ENCODE measurements around the gene RMDN3.

The RMDN3 gene

DNA sequence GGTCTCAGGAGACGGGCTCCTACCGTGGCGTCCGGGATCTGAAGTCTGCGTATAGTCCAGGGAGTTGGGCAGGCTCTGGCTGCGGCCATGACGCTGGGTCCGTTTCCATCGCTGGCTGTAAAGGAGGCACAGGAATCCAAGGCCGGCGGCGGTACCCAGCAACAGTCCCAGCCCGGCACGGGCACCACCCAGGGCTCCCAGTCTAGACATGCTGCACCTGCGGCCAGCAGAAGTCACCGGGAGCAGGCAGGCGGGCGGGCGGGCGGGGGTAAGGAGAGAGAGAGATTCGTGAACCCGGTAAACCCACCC lies 526 bp downstream of the RMDN3 start:
- in situ Hi-C loops (cut with MboI; ENCODE audit: low pct_unique_long_range_greater_than_20kb, low sequenced_read_pairs, unreplicated experiment), result no loop called here
- no peak for DNase-seq (ENCODE audit: low spot score)
- TF ChIP-seq, protein P1, sequence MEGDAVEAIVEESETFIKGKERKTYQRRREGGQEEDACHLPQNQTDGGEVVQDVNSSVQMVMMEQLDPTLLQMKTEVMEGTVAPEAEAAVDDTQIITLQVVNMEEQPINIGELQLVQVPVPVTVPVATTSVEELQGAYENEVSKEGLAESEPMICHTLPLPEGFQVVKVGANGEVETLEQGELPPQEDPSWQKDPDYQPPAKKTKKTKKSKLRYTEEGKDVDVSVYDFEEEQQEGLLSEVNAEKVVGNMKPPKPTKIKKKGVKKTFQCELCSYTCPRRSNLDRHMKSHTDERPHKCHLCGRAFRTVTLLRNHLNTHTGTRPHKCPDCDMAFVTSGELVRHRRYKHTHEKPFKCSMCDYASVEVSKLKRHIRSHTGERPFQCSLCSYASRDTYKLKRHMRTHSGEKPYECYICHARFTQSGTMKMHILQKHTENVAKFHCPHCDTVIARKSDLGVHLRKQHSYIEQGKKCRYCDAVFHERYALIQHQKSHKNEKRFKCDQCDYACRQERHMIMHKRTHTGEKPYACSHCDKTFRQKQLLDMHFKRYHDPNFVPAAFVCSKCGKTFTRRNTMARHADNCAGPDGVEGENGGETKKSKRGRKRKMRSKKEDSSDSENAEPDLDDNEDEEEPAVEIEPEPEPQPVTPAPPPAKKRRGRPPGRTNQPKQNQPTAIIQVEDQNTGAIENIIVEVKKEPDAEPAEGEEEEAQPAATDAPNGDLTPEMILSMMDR (IDR thresholded peaks at IDR 0.05; ENCODE audit: extremely low read depth, insufficient read depth, missing control alignments), result no peak

DNA sequence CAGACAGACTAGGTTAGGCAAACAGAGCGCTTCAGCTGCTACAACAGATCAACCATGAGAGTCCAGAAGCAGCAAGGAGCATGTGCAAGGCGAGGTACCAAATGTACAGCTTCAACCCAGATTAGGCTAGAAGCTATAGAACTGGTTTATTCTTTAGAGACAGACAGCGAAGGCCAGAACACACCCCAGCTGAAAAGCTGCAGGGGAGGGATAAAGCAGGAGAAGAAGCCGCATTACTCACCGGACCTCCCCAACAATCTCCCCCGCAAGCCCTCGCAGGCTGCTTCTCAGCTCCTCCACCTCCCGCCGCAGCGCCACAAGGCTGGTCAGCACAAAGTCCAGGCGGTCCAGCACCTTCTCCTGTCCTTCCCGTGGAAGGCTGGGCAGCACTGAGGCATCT lies 3.3 kb downstream of the RMDN3 start:
- TF ChIP-seq, protein P1 (IDR thresholded peaks at IDR 0.05; ENCODE audit: extremely low read depth, insufficient read depth, missing control alignments), result no peak
- no peak for DNase-seq (ENCODE audit: low spot score)
- in situ Hi-C loops (cut with MboI; ENCODE audit: low pct_unique_long_range_greater_than_20kb, low sequenced_read_pairs, unreplicated experiment), result no loop called here

- no peak for DNase-seq (ENCODE audit: low spot score)
- TF ChIP-seq, protein P1 (IDR thresholded peaks at IDR 0.05; ENCODE audit: extremely low read depth, insufficient read depth, missing control alignments), result no peak
- in situ Hi-C loops (cut with MboI; ENCODE audit: low pct_unique_long_range_greater_than_20kb, low sequenced_read_pairs, unreplicated experiment), result no loop called here
Observed at GRCh38 chr15:40750885-40751284, 4.2 kb downstream of the RMDN3 start.

DNA sequence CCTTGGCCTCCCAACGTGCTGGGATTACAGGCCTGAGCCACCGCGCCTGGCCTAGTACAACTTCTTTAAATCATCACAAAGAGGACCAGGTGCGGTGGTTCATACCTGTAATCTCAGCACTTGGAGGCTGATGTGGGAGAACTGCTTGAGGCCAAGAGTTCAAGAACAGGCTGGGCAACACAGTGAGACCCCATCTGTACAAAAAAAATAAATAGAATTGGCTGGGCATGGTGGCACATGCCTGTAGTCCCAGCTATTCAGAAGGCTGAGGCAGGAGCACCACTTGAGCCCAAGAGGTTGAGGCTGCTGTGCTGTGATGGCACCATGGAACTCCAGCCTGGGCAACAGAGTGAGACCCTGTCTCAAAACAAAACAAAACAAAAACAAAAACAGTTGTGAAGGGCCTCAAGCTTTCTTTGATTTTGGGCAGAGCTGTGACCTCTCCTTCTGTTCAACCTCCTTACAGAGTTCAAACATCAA lies 5.9 kb downstream of the RMDN3 start:
- no peak for DNase-seq (ENCODE audit: low spot score)
- in situ Hi-C loops (cut with MboI; ENCODE audit: low pct_unique_long_range_greater_than_20kb, low sequenced_read_pairs, unreplicated experiment), result no loop called here
- TF ChIP-seq, protein P1 (IDR thresholded peaks at IDR 0.05; ENCODE audit: extremely low read depth, insufficient read depth, missing control alignments), result no peak

DNA sequence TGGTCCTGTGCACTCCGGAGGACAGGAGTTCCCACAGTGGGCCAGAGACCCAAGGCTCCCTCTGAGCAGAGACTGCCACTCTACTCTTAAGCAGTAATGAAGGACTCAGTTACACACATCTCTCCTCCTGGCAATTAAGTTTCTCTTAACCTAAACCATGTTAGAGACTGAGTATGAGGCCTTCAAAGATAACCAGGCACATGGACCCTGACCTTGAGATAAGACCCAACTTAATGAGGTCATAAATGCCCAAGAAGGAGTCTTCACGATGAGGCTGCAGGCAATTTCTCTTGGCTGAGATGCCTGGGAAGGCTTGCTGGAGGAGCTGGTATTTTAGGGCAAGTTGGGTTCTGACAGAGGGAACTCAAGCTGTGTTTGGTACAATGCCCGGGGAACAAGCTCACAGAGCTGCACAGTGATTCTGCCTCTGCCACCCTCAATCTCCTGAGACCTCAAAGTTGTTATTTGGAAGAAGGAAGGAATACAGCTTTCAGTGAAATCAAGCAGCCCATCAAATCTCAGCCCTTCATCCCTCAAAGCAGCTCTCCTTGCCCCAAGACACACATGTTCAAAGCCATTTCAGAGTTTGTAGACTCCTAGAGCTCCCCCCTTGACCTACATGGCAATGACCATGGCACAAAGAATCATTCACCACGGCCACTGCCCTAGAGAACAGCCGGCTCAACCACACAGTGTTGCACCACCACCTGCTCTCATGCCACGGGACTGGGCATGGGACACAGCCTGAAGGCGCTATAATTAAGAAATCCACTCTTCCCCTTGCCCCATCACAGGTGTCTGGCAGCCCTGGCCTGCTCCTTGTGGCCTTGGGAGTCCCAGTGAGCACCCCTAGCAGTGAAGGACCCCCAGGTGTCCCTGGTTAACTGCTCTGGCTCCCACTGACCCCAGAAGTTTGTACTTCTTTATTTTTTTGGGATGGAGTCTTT lies 7.1 kb downstream of the RMDN3 start:
- DNase-seq (ENCODE audit: low spot score), result no peak
- TF ChIP-seq, protein P1 (IDR thresholded peaks at IDR 0.05; ENCODE audit: extremely low read depth, insufficient read depth, missing control alignments), result no peak
- in situ Hi-C loops (cut with MboI; ENCODE audit: low pct_unique_long_range_greater_than_20kb, low sequenced_read_pairs, unreplicated experiment), result no loop called here

GRCh38 chr15:40746916-40747418 lies 8.1 kb downstream of the RMDN3 start:
- TF ChIP-seq, protein P1 (IDR thresholded peaks at IDR 0.05; ENCODE audit: extremely low read depth, insufficient read depth, missing control alignments), result no peak
- in situ Hi-C loops (cut with MboI; ENCODE audit: low pct_unique_long_range_greater_than_20kb, low sequenced_read_pairs, unreplicated experiment), result no loop called here
- DNase-seq (ENCODE audit: low spot score), result no peak
